HG02678 (cell line): Measurements from ENCODE around the gene MALRD1.

Experiments used
- ATAC-seq: cut with Tn5 transposase; IDR thresholded peaks from one replicate; pipeline ENCODE4 v1.9.1; 2021; ENCODE audit warnings: mild to moderate bottlenecking, moderate library complexity; ENCODE audit not compliant: unreplicated experiment

The MALRD1 gene

GRCh38 chr10:19563388-19564141, 515.0 kb downstream of the MALRD1 start:
- ATAC-seq, result no peak

DNA sequence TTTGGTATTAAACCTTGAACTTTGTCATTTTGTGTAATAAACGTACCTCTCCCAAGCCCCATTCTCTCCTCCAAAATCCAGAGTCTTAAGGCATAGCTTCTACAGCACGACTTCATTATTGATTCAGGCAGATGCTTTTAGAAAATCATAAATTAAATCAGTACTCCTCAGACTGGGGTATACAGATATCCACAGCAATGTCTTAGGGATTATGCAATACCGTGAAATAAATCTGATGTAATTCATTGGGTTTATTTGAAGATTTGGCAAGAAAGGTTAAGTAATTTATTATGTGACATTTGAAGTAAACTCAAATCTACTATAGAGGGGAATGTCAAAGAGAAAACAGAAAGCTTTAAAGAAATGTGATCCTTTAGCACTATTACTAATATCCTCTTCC, 521.5 kb downstream of the MALRD1 start:
- ATAC-seq, result no peak

- no peak for ATAC-seq
Measured at GRCh38 chr10:19570991-19571390, 522.4 kb downstream of the MALRD1 start.

DNA sequence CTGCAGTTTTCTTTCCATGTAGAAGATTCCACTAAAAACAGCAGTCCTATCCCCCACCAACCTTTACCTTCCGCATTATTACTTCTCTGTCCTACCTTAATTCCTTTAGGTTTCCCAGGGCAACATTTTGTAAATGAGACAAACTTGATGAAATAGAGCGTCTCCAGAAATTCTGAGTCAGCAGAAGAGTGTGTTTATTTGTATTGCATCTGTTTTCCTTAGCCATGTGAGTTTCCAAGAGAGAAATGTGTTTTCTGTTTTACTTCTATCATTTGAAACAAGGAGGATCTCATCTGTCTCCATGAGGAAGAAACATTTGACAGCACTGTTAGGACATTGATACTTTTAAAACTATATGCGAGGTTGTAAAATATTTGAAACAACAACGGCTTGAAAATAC, 523.5 kb downstream of the MALRD1 start:
- no peak for ATAC-seq

DNA sequence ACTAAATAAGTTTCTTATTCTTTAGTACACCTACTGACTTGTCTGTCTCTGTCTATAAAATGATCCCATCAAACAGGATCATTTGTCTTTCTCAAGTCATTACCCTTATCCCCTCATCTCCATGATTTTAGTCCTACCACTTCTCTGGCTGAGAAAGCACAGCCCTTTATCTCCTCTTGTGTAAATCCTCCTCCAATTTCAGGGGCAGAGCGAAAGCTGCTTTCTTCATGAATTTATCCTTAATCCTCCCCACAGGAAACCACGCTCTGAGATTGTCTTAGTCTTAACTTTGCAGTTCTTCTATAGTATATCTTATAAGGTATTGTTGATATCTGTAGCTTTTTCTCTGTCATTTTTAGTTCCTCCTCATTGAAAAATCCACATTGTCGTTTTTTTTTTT, 528.0 kb downstream of the MALRD1 start:
- no peak for ATAC-seq

DNA sequence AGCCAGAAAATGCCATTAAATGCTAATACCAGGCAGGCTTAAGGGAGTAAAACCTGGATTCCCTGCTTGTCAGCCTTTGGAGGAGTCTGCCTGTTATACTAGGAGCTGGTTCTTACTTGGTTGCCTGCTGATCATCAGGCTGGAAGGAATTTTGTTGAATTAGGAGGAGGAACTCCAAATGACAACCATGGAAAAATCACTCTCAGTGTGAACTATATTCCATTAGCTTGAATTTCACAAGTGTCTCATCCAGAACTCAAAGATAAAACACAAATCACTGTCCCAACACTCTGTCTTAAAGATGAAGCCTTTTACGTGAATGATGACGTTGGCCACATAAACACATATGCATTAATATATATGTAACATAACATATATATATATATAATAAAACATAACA, 528.8 kb downstream of the MALRD1 start:
- ATAC-seq, result no peak

DNA sequence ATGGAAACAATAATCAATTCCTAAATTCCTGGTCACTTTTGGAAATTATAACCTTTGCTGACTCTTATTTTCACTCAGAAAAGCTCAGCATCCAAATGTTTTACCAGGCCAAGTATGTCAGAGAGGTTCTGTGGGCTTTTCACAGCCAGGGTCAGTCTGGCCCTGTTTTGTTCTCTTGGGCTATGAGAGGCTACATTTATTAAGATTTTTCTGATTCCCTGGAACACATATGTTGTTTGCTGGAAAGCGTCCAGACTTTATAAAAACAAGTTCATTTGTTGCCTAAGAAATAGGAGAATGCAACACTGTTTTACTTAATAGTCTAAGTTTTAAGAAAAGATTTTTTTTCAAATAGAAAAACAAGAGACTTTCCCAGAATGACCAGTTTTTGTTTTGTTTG, 529.2 kb downstream of the MALRD1 start:
- ATAC-seq, result no peak

- no peak for ATAC-seq
Measured at GRCh38 chr10:19578571-19578970, 530.0 kb downstream of the MALRD1 start.

DNA sequence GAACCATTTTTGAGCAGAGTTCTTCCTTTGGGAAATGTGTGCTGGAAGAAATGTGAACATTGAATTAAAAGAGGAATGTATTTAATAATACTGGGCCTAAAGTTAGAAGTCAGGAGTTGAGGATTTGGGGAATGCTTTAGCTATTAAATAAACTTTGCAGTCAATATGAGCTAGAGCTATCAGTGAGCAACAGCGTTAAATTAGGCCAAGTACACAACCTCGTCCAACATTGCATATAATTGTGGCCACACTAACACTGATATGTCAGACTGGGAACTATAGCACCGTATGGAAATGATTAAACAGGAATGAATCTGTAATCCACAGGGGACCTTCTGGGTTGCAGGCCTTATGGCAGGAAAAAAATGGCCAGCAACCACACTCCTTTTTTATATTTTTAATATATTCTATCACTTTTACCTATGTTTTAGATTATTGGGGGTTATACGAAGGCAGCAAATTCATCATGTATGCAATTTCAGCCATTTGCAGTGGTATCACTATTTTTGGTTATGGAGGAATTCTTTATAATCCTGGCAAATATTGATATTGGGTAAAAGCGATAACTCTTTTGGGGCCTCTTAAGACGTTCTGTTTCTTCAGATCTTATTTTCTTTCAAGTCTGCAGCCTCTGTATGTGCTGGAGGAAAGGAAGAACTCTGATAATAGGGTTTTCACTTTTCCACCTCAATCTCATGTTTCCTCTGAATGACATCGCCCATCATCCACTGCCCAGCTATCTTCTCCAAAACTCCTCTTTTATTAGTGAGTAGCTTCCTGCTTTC, 531.4 kb downstream of the MALRD1 start:
- ATAC-seq, result no peak

GRCh38 chr10:19580691-19581090, 532.1 kb downstream of the MALRD1 start:
- no peak for ATAC-seq

- ATAC-seq, result no peak
Measured at GRCh38 chr10:19588608-19589007, 540.0 kb downstream of the MALRD1 start.

GRCh38 chr10:19592276-19592675, 543.7 kb downstream of the MALRD1 start:
- no peak for ATAC-seq

GRCh38 chr10:19595212-19595845, 546.7 kb downstream of the MALRD1 start:
- no peak for ATAC-seq

DNA sequence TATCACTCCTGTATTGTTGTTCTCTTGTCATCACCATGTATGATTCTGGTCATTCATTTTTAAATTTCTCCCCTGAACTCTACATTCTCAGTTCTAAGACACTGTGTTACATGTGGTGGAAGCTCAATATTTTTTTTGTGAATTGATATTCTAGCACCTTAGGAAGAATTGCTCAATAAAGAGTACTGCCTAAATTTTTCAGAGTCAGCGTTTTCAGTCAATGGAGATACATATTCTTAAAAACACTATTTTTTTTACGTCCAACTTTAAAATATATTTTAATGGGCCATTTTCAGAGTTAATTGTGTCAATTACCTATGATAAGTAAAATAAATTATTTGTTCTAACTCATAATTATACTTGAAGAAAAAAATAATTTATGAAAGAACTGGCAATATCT, 557.2 kb downstream of the MALRD1 start:
- no peak for ATAC-seq

DNA sequence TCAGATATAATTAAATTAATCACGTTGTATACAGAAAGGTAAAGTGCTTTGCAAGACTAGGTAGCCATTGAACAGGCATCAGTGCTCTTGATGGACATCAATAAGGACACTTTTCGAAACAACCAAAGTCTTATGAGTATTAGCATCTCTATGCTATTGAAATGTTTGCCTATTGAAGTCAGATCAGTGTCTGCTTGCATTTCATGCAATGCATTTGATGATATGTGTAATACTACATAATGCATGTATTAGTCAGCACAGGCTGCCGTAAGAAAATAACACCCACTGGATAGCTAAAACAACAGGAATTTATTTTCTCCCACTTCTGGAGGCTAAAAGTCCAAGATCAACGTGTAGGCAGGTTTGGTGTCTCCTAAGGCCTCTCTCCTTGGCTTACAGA, 558.4 kb downstream of the MALRD1 start:
- ATAC-seq, result no peak

- no peak for ATAC-seq
Measured at GRCh38 chr10:19611775-19612174, 563.2 kb downstream of the MALRD1 start.

DNA sequence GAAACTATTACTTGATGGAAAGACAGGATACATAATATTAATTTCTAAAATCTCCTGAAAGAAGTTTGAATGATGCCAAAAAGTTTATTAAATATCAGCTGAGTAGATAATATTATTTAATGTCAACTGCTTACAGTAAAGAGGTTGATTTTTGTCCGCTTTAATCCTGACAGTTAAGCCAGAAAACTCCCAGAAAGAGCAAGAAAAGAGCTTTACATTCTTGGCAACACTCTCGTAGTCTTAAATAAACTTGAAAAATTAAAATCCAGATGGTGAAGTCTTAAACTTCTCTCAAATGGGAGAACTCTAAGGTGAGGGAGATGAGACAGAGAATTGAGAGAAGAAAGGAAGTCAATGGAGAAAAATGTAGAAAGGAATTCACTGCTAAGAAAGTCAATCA, 568.4 kb downstream of the MALRD1 start:
- no peak for ATAC-seq

- no peak for ATAC-seq
Measured at GRCh38 chr10:19620811-19621210, 572.2 kb downstream of the MALRD1 start.

GRCh38 chr10:19623321-19623720, 574.7 kb downstream of the MALRD1 start:
- no peak for ATAC-seq

- ATAC-seq, result no peak
Measured at GRCh38 chr10:19626156-19626555, 577.6 kb downstream of the MALRD1 start.

DNA sequence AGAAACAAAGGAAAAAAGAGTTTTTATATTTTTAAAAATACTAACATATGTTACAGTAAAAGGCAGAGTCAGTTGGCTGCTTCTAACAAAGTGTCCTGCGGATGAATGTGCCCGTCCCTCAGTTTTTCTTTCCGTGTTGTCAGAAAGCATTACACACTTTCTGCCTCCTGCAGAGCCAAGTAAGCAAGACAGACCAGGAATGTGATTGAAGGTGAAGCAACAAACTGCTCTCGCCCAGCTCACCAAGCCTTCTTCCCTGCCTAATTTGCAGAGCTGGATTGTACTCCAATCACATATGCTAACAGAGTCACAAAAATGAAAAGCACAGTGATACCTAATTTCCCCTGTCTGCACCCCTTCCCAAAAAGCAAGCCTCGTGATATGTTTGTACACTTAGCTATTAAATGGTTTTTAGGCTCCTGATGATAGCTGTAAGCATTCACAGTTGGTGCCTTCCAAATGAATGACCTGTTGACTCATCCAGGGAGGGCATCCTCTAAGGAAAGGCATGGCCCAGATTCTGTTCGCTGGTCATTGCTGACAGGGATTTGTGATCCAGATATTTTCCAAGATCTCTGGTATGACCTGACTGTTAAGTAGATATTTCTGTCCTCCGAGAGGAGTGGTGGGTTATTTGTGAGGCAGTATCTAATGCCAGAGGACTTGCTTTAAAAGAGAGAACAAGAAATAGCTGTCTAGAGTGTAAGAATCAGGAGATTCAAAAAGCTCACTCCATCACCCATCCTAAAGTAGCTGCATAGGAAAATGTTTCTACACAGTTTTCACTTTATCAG, 580.4 kb downstream of the MALRD1 start:
- no peak for ATAC-seq
